Lung (tissue), 12 donors: ENCODE data around the gene SLC25A19. TPM values are rescaled to one million over a fixed set of nuclear protein-coding genes. Genes with fewer than 3 reads are reported as not detected.

ENCODE experiments used
- ATAC-seq: fragments of 200-7000 bp; cut with Tn5 transposase; one replicate; pipeline ENCODE4 v1.9.1; 2020; ENCODE audit warnings: moderate number of reproducible peaks; ENCODE audit not compliant: insufficient read depth, low FRiP score
- DNase-seq, 3 donors: peaks; one replicate each; pipeline ENCODE4 v3.0.0-alpha.2; 2013 to 2017
- H3K27ac ChIP-seq, 2 donors: one replicate each; pipeline ENCODE4 v1.5.1; 2013; ENCODE audit warnings: mild to moderate bottlenecking in 2 of 2, moderate library complexity in 2 of 2, control low read depth in 1 of 2, inconsistent platforms in 1 of 2, low read depth in 1 of 2, low read length in 1 of 2
- H3K27me3 ChIP-seq, 3 donors: one replicate each; pipeline ENCODE4 v1.5.1; 2013; ENCODE audit warnings: low read length in 2 of 3; ENCODE audit not compliant: control insufficient read depth in 3 of 3, insufficient read depth in 3 of 3
- H3K36me3 ChIP-seq, 4 donors: one replicate each; pipeline ENCODE4 v1.5.1; 2013; ENCODE audit warnings: low read length in 4 of 4, mild to moderate bottlenecking in 1 of 4, moderate library complexity in 1 of 4; ENCODE audit not compliant: control insufficient read depth in 4 of 4, insufficient read depth in 4 of 4
- H3K4me1 ChIP-seq, 5 donors: one replicate each; pipeline ENCODE4 v1.5.1; 2013; ENCODE audit warnings: low read length in 5 of 5, mild to moderate bottlenecking in 2 of 5, moderate library complexity in 1 of 5; ENCODE audit not compliant: control insufficient read depth in 5 of 5, insufficient read depth in 5 of 5
- H3K4me3 ChIP-seq: one replicate; pipeline ENCODE4 v1.5.1; 2013; ENCODE audit warnings: mild to moderate bottlenecking, control low read depth, moderate library complexity
- H3K9ac ChIP-seq, 2 donors: one replicate each; pipeline ENCODE4 v1.5.1; 2013; ENCODE audit warnings: low read length in 2 of 2, control low read depth in 1 of 2; ENCODE audit not compliant: insufficient read depth in 1 of 2
- H3K9me3 ChIP-seq, 4 donors: one replicate each; pipeline ENCODE4 v1.5.1; 2013; ENCODE audit warnings: low read length in 3 of 4, mild to moderate bottlenecking in 1 of 4, moderate library complexity in 1 of 4; ENCODE audit not compliant: control insufficient read depth in 4 of 4, insufficient read depth in 3 of 4
- CTCF ChIP-seq: IDR thresholded peaks from 2 replicates; pipeline ENCODE4 v1.5.1; 2012; ENCODE audit warnings: mild to moderate bottlenecking; ENCODE audit errors: control extremely low read depth, extremely low read depth
- whole genome bisulfite sequencing, 2 donors: extraction: QIAGEN DNeasy Blood & Tissue Kit; methylation state at CpG; one replicate each; pipeline ENCODE4 v1.1.7; 2013; 5-methylcytosine and 5-hydroxymethylcytosine counted together
- polyA plus RNA-seq, 2 donors: library from polyadenylated mRNA; stranded (reverse); fragments of 200-250 nt; gene quantifications; one replicate each; pipeline ENCODE4 v1.2.1, GENCODE V29; 2013
- total RNA-seq, 2 donors: library from RNA; depleted of rRNA in 1 of 2; stranded (reverse); fragments of >200 nt in 1 of 2; gene quantifications; one replicate each; pipeline ENCODE4 v1.2.1, GENCODE V29; 2014 to 2021
- donor health status: control.
- donor health status: control.
- donor health status: Bipolar disorder and iron deficiency.
- donor health status: healthy.
- donor health status: DM: yes; HTN: yes; CAD: no.

The SLC25A19 gene
- total and polyA plus RNA-seq, 4 donors: 9.8 to 27.4 (median 24.0) TPM

GRCh38 chr17:75267153-75267410 is 22.2 kb downstream of the SLC25A19 start:
- DNase-seq (no peak), ATAC-seq (no peak)
- no peak for TF ChIP-seq CTCF
- Histone ChIP-seq H3K27ac (no peak overlapping the region), H3K4me1 (peaks cover 3 to 28% (median 5%) of the 10 kb centered on the region in 5 donors), H3K36me3 (peaks cover 7 to 29% (median 13%) of the 10 kb centered on the region in 4 donors), H3K27me3 (no peaks in the 10 kb centered on the region), H3K9me3 (no peaks in the 10 kb centered on the region), H3K4me3 (no peak overlapping the region), H3K9ac (no peak overlapping the region)
- 48 to 53% methylated on average over 2 of the region's 2 CpGs for WGBS, 2 donors

- DNase-seq (no peak), ATAC-seq (no peak)
- Histone ChIP-seq H3K9me3 (no peaks in the 10 kb centered on the region), H3K9ac (no peak overlapping the region), H3K4me3 (no peak overlapping the region), H3K27ac (peak overlapping the region in 1 of 2 donors; percentile 1), H3K4me1 (peaks cover 3 to 25% (median 5%) of the 10 kb centered on the region in 5 donors), H3K27me3 (no peaks in the 10 kb centered on the region), H3K36me3 (peaks cover 7 to 29% (median 13%) of the 10 kb centered on the region in 4 donors)
- 70 to 80% methylated on average over 13 of the region's 13 CpGs for WGBS, 2 donors
- TF ChIP-seq CTCF: no peak
Observed at GRCh38 chr17:75266316-75267152, 22.7 kb downstream of the SLC25A19 start.

GRCh38 chr17:75265614-75266315 is 23.5 kb downstream of the SLC25A19 start:
- H3K27me3 ChIP-seq: no peaks in the 10 kb centered on the region
- H3K36me3 ChIP-seq: peaks cover 7 to 29% (median 13%) of the 10 kb centered on the region in 4 donors
- H3K4me3 ChIP-seq: no peak overlapping the region
- H3K27ac ChIP-seq: no peak overlapping the region
- TF ChIP-seq CTCF: no peak
- H3K4me1 ChIP-seq: peaks cover 3 to 26% (median 5%) of the 10 kb centered on the region in 5 donors
- 59 to 84% methylated on average over 17 of the region's 17 CpGs for WGBS, 2 donors
- H3K9ac ChIP-seq: no peak overlapping the region
- DNase-seq (no peak), ATAC-seq (no peak)
- H3K9me3 ChIP-seq: no peaks in the 10 kb centered on the region
